Ascending aorta (tissue), 2 donors: Measurements from ENCODE around the gene LFNG. TPM values are rescaled to one million over a fixed set of nuclear protein-coding genes. Genes with fewer than 3 reads are reported as not detected.

ENCODE experiments used
- DNase-seq, 2 donors: peaks; one replicate each; pipeline ENCODE4 v3.0.0-alpha.2; 2019; ENCODE audit warnings: low spot score in 2 of 2
- H3K27ac ChIP-seq, 2 donors: fragments of 200-600 bp; sonication (generic); one replicate each; pipeline ENCODE4 v1.5.1; 2016 to 2017; ENCODE audit warnings: mild to moderate bottlenecking in 1 of 2
- H3K27me3 ChIP-seq: fragments of 200-600 bp; sonication (generic); one replicate; pipeline ENCODE4 v1.5.1; 2017
- H3K36me3 ChIP-seq, 2 donors: fragments of 200-600 bp; sonication (generic); one replicate each; pipeline ENCODE4 v1.5.1; 2016
- H3K4me1 ChIP-seq, 2 donors: fragments of 200-600 bp; sonication (generic); one replicate each; pipeline ENCODE4 v1.5.1; 2016 to 2017; ENCODE audit warnings: mild to moderate bottlenecking in 1 of 2
- H3K4me3 ChIP-seq, 2 donors: fragments of 200-600 bp; sonication (generic); one replicate each; pipeline ENCODE4 v1.5.1; 2016 to 2017; ENCODE audit warnings: mild to moderate bottlenecking in 1 of 2
- H3K9me3 ChIP-seq, 2 donors: fragments of 200-600 bp; sonication (generic); one replicate each; pipeline ENCODE4 v1.5.1; 2016
- intact Hi-C: fragments of 100-400 bp; cut with DNase I; formaldehyde crosslinking; loops from one replicate; pipeline ENCODE4 v1.15.1; 2023
- total RNA-seq: library from RNA; depleted of rRNA; stranded (reverse); fragments of >200 nt; gene quantifications from one replicate; pipeline ENCODE4 v1.1.0, GENCODE V29; 2016
- TF ChIP-seq, protein P1 (sequence below), 3 experiments: fragments of 200-600 bp in 2 of 3; fragments of 450-650 bp in 1 of 3; sonication (generic) in 2 of 3; IDR thresholded peaks; one replicate each; pipeline ENCODE4 v1.5.1; 2016 to 2019; ENCODE audit warnings: antibody characterized with exemption in 3 of 3, mild to moderate bottlenecking in 1 of 3, moderate library complexity in 1 of 3

The LFNG gene, protein sequence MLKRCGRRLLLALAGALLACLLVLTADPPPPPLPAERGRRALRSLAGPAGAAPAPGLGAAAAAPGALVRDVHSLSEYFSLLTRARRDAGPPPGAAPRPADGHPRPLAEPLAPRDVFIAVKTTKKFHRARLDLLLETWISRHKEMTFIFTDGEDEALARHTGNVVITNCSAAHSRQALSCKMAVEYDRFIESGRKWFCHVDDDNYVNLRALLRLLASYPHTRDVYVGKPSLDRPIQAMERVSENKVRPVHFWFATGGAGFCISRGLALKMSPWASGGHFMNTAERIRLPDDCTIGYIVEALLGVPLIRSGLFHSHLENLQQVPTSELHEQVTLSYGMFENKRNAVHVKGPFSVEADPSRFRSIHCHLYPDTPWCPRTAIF
- 102 TPM for total RNA-seq

DNA sequence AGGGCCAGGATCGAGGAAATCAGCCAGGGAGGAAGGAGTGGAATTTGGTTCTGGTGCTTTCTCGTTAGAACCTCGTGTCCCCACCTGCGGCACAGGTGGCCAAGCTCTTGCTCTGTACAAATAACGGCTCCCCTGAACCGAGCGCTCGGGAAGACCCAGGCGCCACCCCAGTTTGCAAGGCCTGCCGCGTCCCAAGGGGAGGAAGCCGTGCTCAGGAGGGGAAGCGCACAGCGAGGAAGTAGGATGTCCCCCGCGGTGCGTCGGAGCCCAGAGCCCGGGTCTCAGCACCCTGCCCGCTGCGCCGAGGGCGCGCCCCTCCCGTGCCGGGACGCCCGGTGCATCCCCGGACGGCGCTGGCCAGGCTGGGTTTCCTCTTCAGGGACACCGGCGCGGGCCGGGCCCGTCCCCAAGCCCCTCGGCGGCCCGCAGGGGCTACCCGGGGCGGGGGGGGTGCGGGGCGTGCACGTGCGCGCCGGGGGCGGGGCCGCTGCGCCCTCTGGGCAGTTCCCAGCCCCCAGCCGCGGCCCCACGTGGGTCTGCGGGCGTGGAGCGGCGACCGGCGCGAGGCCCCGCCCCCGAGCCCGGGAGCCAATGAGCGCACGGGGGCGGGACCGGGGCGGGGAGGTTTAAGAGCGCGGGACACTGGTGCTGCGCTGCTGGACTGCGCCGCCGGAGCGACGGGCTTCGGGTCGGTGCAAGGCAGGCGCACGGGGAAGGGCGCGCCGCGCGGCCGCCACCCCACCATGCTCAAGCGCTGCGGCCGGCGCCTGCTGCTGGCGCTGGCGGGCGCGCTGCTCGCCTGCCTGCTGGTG lies at the start of gene LFNG:
TSS of gene LFNG (plus strand) at position 656 of the 812 bp plus-strand sequence. CDS start at position 744, 88 bp downstream.
- Histone ChIP-seq H3K4me1 (peaks cover 6 to 25% of the 10 kb centered on the region in 2 donors), H3K27me3 (peaks cover 15% of the 10 kb centered on the region), H3K36me3 (no peaks in the 10 kb centered on the region)

DNA sequence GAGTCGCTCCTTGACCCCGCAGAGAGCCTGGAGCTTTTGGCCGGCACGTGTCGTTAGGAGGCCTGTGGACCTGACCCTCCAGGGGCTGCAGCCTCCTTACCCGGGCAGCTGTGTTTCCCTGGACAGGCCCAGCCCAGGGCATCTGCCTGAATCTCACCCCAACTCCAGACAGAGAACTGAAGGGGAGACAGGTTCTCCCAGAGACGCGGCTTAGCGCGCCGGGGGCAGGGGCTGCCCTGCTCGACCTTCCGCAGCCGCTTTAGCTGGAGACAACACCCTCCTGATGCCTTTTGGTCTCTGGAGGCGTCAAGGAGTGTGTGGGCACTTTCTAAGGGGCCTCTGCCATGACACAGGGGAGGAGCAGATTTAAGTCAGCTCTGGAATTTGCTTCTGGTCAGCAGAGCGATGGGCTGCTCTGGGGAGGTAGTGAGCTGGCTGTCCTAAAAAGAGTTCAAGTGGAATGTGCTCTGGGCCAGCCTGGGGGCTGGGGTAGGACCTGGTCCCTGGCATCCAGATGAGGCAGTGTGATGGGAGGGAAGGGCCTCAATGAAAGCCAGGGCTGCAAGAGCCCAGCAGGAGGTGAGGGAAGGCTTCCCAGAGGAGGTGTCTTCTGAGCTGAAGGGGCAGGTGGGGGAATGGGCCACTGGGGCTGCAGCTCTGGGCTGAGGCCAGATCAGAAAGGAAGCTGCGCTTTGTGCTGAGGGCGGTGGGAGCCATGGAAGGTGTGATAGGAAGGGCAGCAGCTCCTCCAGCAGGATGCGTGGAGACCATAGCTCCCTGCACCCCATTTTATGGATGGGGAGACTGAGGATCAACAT lies 49.2 kb upstream of the LFNG start:
- intact Hi-C loops: no loop called here
- Histone ChIP-seq H3K4me3 (no peak overlapping the region), H3K27ac (no peak overlapping the region), H3K9me3 (no peaks in the 10 kb centered on the region), H3K36me3 (no peaks in the 10 kb centered on the region), H3K4me1 (no peaks in the 10 kb centered on the region), H3K27me3 (no peaks in the 10 kb centered on the region)
- TF ChIP-seq, protein P1, sequence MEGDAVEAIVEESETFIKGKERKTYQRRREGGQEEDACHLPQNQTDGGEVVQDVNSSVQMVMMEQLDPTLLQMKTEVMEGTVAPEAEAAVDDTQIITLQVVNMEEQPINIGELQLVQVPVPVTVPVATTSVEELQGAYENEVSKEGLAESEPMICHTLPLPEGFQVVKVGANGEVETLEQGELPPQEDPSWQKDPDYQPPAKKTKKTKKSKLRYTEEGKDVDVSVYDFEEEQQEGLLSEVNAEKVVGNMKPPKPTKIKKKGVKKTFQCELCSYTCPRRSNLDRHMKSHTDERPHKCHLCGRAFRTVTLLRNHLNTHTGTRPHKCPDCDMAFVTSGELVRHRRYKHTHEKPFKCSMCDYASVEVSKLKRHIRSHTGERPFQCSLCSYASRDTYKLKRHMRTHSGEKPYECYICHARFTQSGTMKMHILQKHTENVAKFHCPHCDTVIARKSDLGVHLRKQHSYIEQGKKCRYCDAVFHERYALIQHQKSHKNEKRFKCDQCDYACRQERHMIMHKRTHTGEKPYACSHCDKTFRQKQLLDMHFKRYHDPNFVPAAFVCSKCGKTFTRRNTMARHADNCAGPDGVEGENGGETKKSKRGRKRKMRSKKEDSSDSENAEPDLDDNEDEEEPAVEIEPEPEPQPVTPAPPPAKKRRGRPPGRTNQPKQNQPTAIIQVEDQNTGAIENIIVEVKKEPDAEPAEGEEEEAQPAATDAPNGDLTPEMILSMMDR (IDR thresholded peaks at IDR 0.05): no peak
- no peak for DNase-seq

More for the DNA sequence above, at the start of gene LFNG:
- intact Hi-C loops: loop anchor here (2.0 to 5.0 kb wide), 2 partner anchors 31 to 38 kb away; partner anchors contain the start of genes BRAT1 and IQCE
- peak within 1 kb of the TSS; percentile 72 to 74 for H3K4me3 ChIP-seq
- no peak within 1 kb of the TSS for H3K27ac ChIP-seq
- peak in 1 of 2 donors; percentile 91 for DNase-seq
- TF ChIP-seq, protein P1 (IDR thresholded peaks at IDR 0.05): no peak
- no peaks in the 10 kb centered on the region for H3K9me3 ChIP-seq

DNA sequence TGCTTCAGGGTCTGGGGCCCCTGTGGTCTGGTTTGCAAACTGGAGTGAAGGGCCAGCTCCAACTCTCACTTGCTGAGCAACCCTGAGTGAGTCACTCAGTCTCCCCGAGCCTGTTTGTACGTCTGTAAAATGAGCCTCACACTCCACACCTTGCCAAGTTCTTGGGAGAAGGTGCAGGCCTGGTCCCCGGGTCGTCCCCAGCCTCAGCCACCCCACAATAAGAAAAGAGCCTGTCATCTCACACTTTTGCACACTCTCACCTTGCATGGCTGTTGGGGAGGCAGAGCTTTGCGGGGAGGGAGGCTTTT lies 48.6 kb upstream of the LFNG start:
- intact Hi-C loops: no loop called here
- H3K27me3 ChIP-seq: no peaks in the 10 kb centered on the region
- TF ChIP-seq, protein P1 (IDR thresholded peaks at IDR 0.05): no peak
- DNase-seq: no peak
- H3K27ac ChIP-seq: no peak overlapping the region
- H3K36me3 ChIP-seq: no peaks in the 10 kb centered on the region
- no peaks in the 10 kb centered on the region for H3K9me3 ChIP-seq
- H3K4me1 ChIP-seq: no peaks in the 10 kb centered on the region
- no peak overlapping the region for H3K4me3 ChIP-seq

DNA sequence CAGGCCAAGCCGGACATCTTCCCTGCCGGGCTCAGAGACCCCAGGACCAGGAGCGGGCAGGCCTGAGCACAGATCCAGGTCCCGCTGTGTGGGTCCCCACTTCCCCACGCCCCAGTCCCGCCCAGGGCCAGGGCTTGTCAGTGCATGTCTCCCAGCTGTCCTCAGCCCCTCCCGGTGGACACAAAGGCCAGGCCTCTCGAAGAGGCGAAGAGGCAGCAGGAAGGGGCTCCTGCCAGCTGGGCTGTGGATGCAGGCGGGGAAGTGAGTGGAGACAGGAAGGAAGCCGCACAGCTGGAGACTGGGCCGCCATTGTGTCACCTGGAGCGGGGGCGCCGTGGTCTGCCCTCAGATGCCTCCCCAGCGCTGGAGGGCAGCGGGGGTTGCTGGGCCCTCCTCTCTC lies 48.2 kb upstream of the LFNG start:
- no peak for DNase-seq
- TF ChIP-seq, protein P1 (IDR thresholded peaks at IDR 0.05): no peak
- Histone ChIP-seq H3K4me1 (no peaks in the 10 kb centered on the region), H3K4me3 (no peak overlapping the region), H3K36me3 (no peaks in the 10 kb centered on the region), H3K27me3 (peaks cover under 1% of the 10 kb centered on the region), H3K9me3 (no peaks in the 10 kb centered on the region), H3K27ac (no peak overlapping the region)
- intact Hi-C loops: no loop called here

DNA sequence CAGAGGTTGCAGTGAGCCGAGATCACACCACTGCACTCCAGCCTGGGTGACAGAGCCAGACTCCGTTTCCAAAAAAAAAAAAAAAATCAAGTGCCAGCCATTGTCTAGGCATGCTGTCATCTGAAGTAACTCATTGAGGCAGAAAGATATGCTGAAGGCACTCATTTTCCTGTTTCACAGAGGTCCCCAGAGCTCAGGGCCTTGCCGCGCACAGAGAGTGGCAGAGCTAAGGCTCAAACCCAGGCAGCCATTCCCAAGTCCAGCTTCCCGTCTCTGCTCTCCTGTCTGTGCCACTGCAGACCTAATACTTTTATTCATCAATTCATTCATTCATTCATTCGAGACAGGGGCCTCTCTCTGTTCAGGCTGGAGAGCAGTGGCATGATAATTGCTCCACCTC lies 46.8 kb upstream of the LFNG start:
- intact Hi-C loops: no loop called here
- Histone ChIP-seq H3K4me1 (peaks cover under 1 to 4% of the 10 kb centered on the region in 2 donors), H3K36me3 (no peaks in the 10 kb centered on the region), H3K4me3 (no peak overlapping the region), H3K9me3 (no peaks in the 10 kb centered on the region), H3K27ac (no peak overlapping the region), H3K27me3 (peaks cover 6% of the 10 kb centered on the region)
- TF ChIP-seq, protein P1 (IDR thresholded peaks at IDR 0.05): no peak
- no peak for DNase-seq
